ENCODE measurements around the gene PTPN3. TPM values are rescaled to one million over a fixed set of nuclear protein-coding genes. Genes with fewer than 3 reads are reported as not detected.
A peak's percentile ranks its signal among the peaks of the same experiment; 100 is the strongest.

The PTPN3 gene
- total RNA-seq, 2 donors from 2014 or later: 2.7 to 4.6 TPM

GRCh38 chr9:109475526-109475925, 22.6 kb downstream of the PTPN3 start:
- no peak for DNase-seq
- H3K4me1 ChIP-seq (ENCODE audit: control insufficient read depth, insufficient read depth, low read length): peaks cover 9% of the 10 kb centered on the region
- no peaks in the 10 kb centered on the region for H3K9me3 ChIP-seq (ENCODE audit: control insufficient read depth, low read length)
- H3K36me3 Mint-ChIP-seq (ENCODE audit: low read depth): no peaks in the 10 kb centered on the region
- peaks cover 14% of the 10 kb centered on the region for H3K4me1 Mint-ChIP-seq
- H3K27ac Mint-ChIP-seq: peak overlapping the region; percentile 52
- WGBS, 2 experiments (ENCODE audit: insufficient coverage in 1 of 2, insufficient read length in 1 of 2): 90 to 98% methylated on average over 7 of the region's 7 CpGs
- no peaks in the 10 kb centered on the region for H3K27me3 ChIP-seq (ENCODE audit: control insufficient read depth, insufficient read depth, low read length, poor library complexity, severe bottlenecking)
- no peaks in the 10 kb centered on the region for H3K9me3 Mint-ChIP-seq
- H3K27me3 Mint-ChIP-seq (ENCODE audit: insufficient read depth): no peaks in the 10 kb centered on the region
- no peak overlapping the region for H3K9ac ChIP-seq (ENCODE audit: extremely low read depth, low read length, poor library complexity, severe bottlenecking)
- no peak overlapping the region for H3K4me3 ChIP-seq (ENCODE audit: low read length)
- no peak for TF ChIP-seq CTCF (conservative IDR thresholded peaks at IDR 0.05)
- H3K27ac ChIP-seq (ENCODE audit: low read depth, low read length): no peak overlapping the region
- no peak overlapping the region for H3K4me3 Mint-ChIP-seq
- no peaks in the 10 kb centered on the region for H3K36me3 ChIP-seq (ENCODE audit: control insufficient read depth, insufficient read depth, low read length)

GRCh38 chr9:109474944-109475343, 23.2 kb downstream of the PTPN3 start:
- Histone ChIP-seq H3K27me3 (ENCODE audit: control insufficient read depth, insufficient read depth, low read length, poor library complexity, severe bottlenecking) (no peaks in the 10 kb centered on the region), H3K9me3 (ENCODE audit: control insufficient read depth, low read length) (no peaks in the 10 kb centered on the region), H3K36me3 (ENCODE audit: control insufficient read depth, insufficient read depth, low read length) (no peaks in the 10 kb centered on the region), H3K4me1 (ENCODE audit: control insufficient read depth, insufficient read depth, low read length) (peaks cover 9% of the 10 kb centered on the region), H3K4me3 (ENCODE audit: low read length) (no peak overlapping the region), H3K27ac (ENCODE audit: low read depth, low read length) (no peak overlapping the region), H3K9ac (ENCODE audit: extremely low read depth, low read length, poor library complexity, severe bottlenecking) (no peak overlapping the region)
- Mint-ChIP-seq H3K4me1 (peaks cover 14% of the 10 kb centered on the region), H3K9me3 (no peaks in the 10 kb centered on the region), H3K27ac (no peak overlapping the region), H3K4me3 (no peak overlapping the region), H3K36me3 (ENCODE audit: low read depth) (no peaks in the 10 kb centered on the region), H3K27me3 (ENCODE audit: insufficient read depth) (no peaks in the 10 kb centered on the region)
- DNase-seq: no peak
- WGBS, 2 experiments (ENCODE audit: insufficient coverage in 1 of 2, insufficient read length in 1 of 2): 92 to 100% methylated on average over 1 to 2 of the region's 2 CpGs
- TF ChIP-seq CTCF (conservative IDR thresholded peaks at IDR 0.05): no peak

GRCh38 chr9:109474170-109474569, 23.9 kb downstream of the PTPN3 start:
- Histone ChIP-seq H3K4me1 (ENCODE audit: control insufficient read depth, insufficient read depth, low read length) (peaks cover 9% of the 10 kb centered on the region), H3K27ac (ENCODE audit: low read depth, low read length) (no peak overlapping the region), H3K27me3 (ENCODE audit: control insufficient read depth, insufficient read depth, low read length, poor library complexity, severe bottlenecking) (no peaks in the 10 kb centered on the region), H3K4me3 (ENCODE audit: low read length) (no peak overlapping the region), H3K9me3 (ENCODE audit: control insufficient read depth, low read length) (no peaks in the 10 kb centered on the region), H3K36me3 (ENCODE audit: control insufficient read depth, insufficient read depth, low read length) (no peaks in the 10 kb centered on the region), H3K9ac (ENCODE audit: extremely low read depth, low read length, poor library complexity, severe bottlenecking) (no peak overlapping the region)
- WGBS, 2 experiments (ENCODE audit: insufficient coverage in 1 of 2, insufficient read length in 1 of 2): 89 to 93% methylated on average over 3 to 7 of the region's 7 CpGs
- no peak overlapping the region for H3K4me3 Mint-ChIP-seq
- peaks cover 16% of the 10 kb centered on the region for H3K4me1 Mint-ChIP-seq
- no peak for TF ChIP-seq CTCF (conservative IDR thresholded peaks at IDR 0.05)
- no peak for DNase-seq
- H3K9me3 Mint-ChIP-seq: no peaks in the 10 kb centered on the region
- H3K27ac Mint-ChIP-seq: no peak overlapping the region
- H3K36me3 Mint-ChIP-seq (ENCODE audit: low read depth): no peaks in the 10 kb centered on the region
- no peaks in the 10 kb centered on the region for H3K27me3 Mint-ChIP-seq (ENCODE audit: insufficient read depth)

Data from endodermal cell (in vitro differentiated cells).